ENCODE results near the gene ZNF358.
"Not testable (repeated sequence)": the region's sequence is repeated elsewhere in the genome, so short reads cannot be mapped to it uniquely, and the experiment has no call there.

Gene ZNF358

DNA sequence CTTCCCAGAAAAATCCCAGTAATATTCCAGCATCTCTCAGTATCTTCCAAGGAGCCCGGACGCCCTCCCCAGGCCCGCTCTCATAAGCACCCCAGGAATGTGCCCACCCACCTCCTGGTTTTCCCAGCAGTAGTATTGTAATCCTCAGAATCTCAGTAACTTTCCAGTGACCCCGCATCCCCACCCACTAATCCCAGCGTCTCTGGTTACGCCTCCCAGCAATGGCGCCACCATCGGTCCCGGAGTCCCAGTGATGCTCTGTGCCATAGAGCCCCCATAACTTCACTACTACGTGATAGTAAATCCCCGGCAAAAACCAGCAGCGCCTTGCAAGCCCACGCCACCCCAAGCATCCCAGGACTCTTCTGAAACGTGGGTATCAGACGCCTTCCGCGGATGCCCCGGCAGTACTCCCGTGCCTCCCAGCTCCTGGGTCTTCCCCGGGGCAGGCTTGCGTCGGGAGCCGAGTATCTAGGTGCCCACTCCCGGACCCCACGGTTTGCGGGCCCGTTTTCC, 18.7 kb downstream of the ZNF358 start:
- peak in 54 of 56 donors; percentile 21 to 89 (median 71) for DNase-seq

DNA sequence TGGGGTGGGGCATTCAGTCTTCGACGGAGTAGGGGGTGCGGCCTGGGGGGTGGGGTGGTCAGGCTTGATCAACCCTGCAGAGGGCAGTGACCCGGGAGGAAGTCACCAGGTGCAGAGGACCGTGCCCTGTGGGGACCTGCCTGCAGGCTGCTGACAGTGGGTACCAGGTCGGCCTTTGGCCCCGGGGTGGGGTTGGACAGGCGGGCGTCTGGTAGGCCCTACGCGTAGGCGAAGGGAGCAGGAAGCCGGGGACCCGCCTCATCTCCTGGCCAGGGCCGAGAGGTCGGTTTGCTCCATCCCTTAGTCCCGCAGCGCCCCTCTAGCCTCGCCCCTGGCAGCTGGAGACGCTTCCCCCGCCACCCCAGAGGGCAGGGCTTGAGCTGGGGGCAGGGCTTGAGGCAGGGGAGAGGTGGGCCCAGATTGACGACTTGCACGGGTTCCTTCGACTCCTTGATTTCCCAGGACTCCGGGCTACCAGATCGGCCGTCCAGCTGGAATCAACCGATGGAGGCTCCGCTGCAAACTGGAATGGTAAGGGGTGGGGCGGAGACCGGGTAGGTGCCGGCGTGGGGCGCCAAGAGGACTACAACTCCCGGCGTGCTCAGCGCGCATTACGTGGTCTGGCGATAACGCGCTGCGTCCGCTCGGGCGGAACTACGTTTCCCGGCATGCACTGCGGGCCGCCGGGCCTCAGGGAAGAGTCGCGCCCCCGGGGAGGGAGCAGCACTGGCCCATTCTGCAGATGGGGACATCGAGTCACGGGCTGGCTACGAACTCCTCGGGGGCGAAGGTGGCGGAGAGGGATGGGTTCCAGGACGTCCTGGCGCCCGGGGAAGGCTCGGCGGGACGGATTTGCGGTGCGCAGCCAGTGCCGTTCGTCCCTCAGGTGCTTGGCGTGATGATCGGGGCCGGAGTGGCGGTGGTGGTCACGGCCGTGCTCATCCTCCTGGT, 19.4 kb downstream of the ZNF358 start, which contains the start of gene PNPLA6:
Gene PNPLA6, plus strand, starts transcription at position 671 of the 951 bp plus-strand sequence. Its CDS starts 72 bp downstream, at position 743.
- DNase-seq: peak in 55 of 56 donors; percentile 73 to 97 (median 92)

DNA sequence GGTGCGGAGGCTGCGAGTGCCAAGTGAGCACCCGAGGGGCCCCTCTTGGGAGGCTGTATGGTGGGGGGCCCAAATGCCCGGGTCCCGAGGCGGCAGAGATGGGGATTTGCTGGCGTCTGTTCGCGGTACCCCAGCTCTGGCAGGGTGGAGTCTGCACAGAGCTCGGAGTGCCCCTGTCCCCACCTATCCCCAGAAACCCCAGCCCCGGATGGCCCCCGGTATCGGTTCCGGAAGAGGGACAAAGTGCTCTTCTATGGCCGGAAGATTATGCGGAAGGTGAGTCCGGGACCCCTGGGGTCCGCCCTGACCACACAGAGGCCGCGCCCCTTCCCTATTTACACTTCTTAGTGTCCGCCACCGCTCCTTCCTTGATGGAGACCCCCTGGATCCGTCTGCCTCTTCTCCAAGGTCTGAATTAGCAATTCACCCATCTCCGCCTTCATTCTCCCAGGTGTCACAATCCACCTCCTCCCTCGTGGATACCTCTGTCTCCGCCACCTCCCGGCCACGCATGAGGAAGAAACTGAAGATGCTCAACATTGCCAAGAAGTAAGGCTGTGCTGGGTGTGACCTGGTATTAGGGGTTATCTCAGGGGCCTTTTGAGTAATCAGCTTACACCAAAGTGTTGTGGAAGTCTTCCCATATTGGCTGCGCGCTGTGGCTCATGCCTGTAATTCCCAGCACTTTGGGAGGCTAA, 20.2 kb downstream of the ZNF358 start:
- DNase-seq: peak in 6 of 56 donors; percentile 9 to 28 (median 14)

DNA sequence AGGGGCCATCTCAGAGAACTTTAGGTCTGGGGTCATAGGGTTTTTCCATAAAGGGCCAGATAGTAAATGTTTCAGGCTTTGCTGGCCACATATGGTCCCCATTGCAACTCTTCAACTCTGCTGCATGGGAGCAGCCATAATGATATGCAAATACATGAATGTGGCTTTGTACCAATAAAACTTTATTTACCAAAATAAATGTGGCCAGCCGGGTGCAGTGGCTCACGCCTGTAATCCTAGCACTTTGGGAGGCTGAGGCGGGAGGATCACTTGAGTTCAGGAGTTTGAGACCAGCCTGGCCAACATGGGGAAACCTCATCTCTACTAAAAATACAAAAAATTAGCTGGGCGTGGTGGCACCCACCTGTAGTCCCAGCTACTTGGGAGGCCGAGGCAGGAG, 23.1 kb downstream of the ZNF358 start:
- DNase-seq: not testable (repeated sequence)

DNA sequence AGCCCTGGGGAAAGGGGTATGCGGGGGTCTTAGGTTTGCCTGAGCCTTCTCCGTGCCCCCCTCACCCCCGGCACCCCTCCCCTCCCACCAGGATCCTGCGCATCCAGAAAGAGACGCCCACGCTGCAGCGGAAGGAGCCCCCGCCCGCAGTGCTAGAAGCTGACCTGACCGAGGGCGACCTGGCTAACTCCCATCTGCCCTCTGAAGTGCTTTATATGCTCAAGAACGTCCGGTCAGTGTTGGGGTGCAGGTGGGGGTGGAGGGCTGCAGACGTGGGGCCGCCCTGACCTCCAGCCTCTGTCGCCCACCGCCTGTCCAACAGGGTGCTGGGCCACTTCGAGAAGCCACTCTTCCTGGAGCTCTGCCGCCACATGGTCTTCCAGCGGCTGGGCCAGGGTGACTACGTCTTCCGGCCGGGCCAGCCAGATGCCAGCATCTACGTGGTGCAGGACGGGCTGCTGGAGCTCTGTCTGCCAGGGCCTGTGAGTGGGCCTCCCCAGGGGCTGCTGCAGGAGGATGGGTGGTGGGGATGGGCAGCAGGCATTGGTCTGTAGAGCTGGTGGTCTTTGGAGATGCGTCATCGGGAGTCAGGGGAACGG, 24.0 kb downstream of the ZNF358 start:
- DNase-seq: no peak

DNA sequence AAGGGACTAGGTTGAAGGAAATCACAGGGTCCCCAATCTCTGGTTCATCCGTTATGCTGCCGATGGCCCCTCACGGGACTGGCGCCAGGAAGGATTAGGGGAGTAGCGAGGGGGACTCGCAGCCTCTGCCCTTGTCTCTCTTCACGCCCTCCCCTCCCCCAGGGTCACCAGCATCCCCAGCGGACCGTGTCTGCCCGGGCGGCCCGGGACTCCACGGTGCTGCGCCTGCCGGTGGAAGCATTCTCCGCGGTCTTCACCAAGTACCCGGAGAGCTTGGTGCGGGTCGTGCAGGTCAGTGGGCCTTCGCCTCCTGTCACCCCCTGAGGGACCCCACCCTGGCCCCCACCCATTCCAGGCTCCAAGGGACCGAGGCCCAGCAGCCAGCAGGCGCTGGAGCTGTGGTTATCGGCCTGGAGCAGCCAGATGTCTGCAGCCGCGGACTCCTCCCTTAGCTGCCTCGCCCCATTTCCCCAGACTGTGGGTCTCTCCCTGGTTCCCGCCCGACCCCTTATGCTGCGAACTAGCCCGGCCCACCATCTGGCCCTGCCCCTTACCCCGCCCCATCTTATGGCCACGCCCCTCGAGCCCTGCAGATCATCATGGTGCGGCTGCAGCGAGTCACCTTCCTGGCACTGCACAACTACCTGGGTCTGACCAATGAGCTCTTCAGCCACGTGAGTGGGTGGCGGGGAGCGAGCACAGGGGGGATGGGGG, 25.0 kb downstream of the ZNF358 start:
- no peak for DNase-seq

DNA sequence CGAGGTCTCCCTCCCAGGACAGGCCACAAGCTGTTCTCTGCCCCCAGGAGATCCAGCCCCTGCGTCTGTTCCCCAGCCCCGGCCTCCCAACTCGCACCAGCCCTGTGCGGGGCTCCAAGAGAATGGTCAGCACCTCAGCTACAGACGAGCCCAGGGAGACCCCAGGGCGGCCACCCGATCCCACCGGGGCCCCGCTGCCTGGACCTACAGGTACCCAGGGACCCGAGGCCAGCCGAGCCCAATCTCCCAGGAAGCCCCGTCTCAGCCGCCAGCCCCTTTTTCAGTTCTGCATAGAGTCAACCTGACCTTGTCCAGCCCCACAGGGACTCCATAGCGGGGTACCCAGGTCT, 25.5 kb downstream of the ZNF358 start:
- no peak for DNase-seq

DNA sequence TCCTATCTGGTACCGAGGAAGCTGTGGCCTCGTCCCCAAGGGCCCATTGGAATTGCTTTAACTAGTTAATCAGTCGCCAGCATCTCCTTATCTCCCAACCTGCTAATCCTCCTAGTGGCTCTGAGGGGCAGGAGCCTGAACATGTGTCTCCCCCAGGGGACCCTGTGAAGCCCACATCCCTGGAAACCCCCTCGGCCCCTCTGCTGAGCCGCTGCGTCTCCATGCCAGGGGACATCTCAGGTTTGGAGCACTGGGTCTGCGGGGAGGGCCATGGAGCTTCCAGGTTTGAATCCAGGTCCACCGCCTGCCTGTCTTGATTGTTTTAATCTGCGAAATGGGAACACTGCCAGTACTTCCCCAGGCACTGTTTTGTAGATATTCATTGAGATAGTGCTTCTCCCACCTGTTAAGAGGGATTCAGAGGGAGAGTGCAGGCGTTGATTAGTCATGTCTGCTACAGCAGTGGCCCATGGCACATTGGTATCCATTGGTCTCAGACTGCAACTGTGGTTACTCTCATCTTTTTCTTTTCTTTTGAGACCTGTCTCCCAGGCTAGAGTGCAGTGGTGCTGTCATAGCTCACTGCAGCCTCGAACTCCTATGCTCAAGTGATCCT, 26.0 kb downstream of the ZNF358 start:
- DNase-seq: no peak

DNA sequence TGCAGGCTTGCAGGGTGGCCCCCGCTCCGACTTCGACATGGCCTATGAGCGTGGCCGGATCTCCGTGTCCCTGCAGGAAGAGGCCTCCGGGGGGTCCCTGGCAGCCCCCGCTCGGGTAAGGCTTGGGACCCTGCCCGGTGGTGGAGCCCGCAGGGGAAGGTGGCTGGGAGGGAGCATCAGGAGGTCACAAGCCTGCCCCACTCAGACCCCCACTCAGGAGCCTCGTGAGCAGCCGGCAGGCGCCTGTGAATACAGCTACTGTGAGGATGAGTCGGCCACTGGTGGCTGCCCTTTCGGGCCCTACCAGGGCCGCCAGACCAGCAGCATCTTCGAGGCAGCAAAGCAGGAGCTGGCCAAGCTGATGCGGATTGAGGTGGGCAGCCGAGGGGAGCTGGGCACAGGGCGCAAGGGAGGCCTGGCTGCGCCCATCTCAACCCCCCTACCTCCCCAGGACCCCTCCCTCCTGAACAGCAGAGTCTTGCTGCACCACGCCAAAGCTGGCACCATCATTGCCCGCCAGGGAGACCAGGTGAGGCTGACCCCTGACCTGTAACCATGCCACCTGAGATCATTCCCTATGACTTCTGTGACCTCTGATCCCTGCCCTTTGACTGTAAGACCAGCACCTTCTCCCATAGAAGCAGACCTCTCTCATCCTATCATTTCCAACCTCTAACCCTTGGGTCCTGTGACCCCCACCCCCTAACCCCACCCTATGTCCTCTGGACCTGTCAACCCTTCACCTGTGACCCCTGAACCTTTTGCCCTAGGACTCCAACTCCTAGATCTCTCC, 26.8 kb downstream of the ZNF358 start:
- DNase-seq: no peak

DNA sequence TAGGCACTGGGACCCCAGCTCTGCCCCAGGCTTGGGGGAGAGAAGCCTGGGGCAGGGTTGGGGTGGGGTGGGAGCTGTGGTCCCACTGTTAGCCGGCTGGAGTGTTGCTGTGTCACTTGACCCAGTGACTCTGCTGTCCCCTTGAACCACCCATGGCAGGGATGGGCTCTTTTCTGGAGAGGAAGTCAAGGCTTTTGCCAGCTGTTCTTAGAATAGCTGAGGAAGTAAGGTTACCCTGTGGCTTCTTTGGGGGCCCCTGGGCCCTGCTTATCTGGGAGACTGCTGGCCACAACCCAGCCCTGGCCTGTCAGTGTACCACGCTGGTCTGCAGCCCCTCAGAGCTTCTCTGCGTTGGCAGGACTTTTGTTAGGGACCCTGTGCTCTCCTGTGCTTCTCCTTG, 28.7 kb downstream of the ZNF358 start:
- DNase-seq: peak in 4 of 56 donors; percentile 5 to 21 (median 6)

DNA sequence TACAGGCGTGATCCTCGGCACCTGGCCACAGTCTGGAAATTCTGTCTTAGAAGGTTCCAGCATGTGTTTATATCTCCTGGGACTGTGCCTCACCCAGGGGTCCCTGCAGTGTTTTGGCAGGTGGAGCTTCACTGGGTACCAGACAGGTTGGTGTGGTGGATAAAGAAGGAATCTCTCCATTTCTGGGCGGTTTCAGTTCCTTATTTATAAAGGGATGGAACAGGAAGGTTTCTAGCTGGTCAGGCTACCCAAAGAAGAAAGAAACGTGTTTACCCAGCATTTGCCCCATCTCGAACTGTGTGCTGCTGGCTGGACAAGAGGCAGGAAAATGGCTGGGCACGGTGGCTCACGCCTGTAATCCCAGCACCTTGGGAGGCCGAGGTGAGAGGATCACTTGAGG, 29.4 kb downstream of the ZNF358 start:
- no peak for DNase-seq

DNA sequence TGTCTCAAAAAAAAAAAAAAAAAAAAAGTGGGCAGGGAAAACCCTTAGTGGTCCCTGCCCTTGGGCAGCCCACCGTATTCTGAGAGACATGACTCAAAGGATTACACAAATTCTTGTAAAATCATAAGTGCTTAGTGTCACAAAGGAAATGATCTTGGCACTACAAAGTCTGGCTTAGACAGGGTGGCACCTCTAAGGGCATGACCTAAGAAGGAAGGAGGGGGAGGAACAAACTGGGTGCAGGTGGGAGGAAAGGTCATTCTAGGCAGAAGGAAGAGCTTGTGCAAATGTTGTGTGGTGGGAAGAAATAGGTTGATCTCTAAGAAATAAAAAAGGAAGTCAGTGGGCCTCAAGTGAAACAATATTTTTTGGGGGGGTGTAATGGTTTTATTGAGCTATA, 30.0 kb downstream of the ZNF358 start:
- DNase-seq: no peak

DNA sequence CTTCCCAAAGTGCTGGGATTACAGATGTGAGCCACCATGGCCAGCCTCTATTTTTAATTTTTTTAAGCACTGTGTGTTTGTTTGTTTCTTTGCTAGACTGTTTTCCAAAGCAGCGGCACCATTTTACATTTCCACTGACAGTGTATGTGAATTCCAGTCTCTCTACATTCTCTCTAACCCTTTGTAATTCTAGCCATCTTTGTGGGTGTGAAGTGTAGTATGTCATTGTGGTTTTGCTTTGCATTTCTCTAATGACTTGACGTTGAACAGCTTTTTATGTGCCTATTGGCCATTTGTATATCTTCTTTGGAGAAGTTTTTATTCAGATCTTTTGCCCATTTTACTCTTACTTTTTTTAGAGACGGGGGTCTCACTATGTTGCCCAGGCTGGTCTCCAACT, 31.3 kb downstream of the ZNF358 start:
- DNase-seq: no peak

DNA sequence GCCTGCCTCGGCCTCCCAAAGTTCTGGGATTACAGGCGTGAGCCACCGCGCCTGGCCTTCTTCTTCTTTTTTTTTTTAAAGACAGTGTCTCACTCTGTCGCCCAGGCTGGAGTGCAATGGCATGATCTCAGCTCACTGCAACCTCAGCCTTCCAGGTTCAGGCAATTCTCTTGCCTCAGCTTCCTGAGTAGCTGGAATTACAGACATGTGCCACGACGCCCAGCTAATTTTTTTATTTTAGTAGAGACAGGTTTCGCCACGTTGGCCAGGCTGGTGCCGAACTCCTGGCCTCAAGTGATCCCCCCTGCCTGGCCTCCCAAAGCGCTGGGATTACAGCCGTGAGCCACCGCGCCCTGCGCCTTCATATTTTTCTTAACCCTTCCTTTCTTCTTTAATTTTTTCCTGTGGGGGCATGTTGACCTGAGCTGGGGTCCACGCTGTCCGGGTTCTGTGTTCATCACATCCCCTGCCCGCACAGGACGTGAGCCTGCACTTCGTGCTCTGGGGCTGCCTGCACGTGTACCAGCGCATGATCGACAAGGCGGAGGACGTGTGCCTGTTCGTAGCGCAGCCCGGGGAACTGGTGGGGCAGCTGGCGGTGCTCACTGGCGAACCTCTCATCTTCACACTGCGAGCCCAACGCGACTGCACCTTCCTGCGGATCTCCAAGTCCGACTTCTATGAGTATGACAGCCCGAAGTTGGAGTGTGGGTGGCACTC, 33.7 kb downstream of the ZNF358 start:
- no peak for DNase-seq

DNA sequence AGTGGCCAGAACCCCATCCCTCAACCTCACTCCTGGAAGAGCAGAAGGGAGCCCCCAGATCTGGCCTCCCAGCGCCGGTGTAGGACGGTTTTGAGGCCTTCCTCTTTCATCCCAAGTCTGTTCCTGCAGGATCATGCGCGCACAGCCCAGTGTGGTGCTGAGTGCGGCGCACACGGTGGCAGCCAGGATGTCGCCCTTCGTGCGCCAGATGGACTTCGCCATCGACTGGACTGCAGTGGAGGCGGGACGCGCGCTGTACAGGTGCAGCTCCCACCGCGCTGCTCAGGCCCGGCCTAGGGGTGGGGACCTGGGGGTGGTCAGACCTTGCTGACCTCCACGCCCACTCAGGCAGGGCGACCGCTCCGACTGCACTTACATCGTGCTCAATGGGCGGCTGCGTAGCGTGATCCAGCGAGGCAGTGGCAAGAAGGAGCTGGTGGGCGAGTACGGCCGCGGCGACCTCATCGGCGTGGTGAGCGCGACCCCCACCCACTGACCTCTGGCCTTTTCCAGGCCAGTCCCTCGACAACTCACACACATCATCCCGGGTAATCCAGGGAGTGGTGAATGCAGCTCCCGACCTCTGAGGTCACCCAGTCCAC, 34.4 kb downstream of the ZNF358 start:
- DNase-seq: no peak

DNA sequence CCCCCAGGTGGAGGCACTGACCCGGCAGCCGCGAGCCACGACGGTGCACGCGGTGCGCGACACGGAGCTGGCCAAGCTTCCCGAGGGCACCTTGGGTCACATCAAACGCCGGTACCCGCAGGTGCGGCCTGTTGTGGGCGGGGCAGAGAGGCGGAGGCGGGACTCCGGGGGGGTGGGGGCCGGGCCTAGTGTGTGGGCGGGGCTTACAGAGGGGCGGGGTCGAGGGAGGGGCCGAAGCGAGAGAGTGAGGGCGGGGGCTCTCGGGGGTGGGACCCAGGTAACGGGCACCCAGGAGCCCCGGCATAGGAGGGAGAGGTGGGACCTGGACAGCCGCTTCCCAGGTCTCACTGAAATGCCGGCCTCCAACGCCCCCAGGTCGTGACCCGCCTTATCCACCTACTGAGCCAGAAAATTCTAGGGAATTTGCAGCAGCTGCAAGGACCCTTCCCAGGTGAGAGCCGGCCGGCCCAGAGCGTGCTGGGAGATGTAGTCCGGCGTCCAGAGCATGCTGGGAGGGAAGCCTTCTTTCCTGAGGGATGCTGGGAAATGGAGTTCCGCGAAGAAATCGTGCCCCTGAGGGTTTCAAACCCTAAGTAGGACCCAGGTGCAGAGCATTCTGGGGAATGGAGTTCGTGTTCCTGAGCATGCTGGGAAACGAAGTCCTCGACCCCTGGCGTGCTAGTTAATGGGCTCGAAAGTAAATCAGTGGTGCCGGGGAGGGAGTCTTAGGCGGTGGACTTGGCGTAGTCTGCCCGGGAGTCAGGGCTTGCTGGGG, 35.3 kb downstream of the ZNF358 start:
- peak in 55 of 56 donors; percentile 4 to 91 (median 68) for DNase-seq

DNA sequence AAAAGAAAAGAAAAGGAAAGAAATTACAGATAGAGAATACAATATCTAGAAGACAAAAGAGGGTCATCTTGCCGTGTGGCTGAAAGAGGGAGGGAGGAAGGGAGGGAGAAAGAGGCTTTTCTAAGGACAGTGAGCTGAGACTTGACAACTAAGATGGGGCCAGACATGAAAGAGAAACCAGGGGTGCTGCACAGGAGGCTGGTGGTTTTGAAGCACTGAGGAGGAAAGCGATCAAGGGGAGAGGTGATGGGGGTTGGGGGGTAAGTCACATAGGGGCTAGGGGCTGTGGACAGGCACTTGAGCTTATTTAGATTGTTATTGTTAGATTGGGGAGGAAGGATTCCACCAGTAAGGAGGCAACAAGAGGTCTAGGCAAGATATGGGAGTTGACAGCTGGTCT, 36.9 kb downstream of the ZNF358 start:
- no peak for DNase-seq

DNA sequence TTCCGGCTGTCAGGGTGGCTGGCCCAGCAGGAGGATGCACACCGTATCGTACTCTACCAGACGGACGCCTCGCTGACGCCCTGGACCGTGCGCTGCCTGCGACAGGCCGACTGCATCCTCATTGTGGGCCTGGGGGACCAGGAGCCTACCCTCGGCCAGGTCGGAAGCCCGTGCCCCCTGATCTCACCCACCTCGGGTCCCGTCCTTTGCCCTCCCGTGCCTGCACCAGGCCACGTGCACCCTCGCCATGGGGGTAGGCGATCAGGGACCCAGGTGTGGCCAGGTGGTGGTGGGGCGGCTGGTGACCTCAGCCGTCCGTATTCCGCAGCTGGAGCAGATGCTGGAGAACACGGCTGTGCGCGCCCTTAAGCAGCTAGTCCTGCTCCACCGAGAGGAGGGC, 38.7 kb downstream of the ZNF358 start:
- DNase-seq: no peak
